NCI-H1436 treated with DMSO at 0.1 percent for 48 hours (cell line): ENCODE measurements around the gene C3orf22.

Source experiments
- DNase-seq: peaks from one replicate; lab custom pipeline; 2025; lab: John Stamatoyannopoulos, UW

The C3orf22 gene

DNA sequence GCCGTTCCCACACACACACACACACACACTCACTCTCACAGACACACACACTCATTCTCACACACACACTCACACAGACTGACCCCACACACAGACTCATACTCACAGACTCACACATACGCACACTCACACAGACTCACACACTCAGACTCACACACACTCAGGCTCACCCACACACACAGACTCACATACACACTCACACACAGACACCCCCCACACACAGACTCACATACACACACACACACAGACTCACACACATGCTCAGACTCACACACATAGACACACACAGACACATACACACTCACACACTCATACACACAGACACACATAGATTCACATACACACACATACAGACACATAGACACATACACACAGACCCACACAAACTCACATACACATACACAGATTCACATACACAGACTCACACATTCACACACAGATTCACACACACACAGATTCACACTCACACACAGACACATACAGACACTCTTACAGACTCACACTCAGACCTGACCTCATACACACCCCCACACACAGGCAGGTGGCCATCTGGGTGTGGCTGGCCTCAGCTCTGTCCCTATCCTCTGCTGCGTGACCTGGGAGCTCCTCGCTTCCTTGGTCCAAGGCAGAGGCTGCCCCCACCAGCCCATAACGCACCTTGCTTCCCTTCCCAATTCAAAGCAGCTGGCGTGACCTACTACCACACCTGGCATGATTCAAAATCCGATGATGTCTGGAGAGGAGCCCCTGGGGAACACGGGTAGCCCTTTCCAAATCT is 1.9 kb downstream of the C3orf22 start:
- no peak for DNase-seq

GRCh38 chr3:126555795-126556636 is 2.7 kb downstream of the C3orf22 start:
- DNase-seq: no peak

DNA sequence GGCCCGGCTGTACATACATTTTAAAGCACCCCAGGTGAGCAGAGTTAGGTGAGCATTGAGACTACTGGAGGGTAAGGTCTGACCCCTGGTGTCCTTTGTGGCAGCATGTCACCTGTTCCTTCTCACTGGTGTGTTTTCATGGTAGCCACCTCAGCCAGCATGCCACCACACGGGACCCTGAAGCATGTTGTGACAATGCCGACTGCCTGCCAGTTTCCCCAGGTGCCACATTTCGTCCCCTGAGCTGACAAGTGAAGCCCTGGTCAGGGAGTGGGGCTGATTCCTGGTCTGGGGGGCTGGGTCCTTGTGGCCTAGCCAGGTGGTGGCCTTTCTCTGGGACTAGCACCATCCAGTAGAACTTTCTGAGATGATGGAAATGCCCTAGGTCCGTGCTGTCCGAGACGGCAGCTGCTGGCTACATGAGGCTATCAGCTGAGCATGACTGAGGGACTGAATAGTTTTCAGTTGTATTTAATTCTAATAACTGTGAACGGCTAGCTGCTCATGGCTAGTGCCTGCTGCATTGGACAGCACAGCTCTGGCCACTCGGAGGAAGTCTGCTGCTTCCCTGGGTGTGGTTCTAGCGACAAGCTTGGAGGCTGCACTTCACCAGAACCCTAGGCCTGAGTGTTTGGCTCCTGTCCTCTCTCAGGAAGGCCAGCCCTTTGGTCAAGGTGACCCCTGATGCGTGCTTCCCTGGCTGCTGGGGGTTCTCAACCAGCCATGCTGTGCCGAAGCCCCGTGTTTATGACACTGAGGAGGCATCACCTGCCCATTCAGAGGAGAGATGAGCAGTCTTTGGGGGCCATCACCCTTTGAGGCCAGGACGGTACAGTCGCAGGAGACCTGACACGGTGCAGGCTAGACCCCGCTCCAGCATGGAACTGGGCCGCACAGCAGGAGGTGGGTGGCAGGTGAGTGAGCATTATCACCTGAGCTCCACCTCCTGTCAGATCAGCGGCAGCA is 3.9 kb downstream of the C3orf22 start:
- no peak for DNase-seq

- DNase-seq: no peak
Measured at GRCh38 chr3:126553284-126554084, 5.2 kb downstream of the C3orf22 start.

DNA sequence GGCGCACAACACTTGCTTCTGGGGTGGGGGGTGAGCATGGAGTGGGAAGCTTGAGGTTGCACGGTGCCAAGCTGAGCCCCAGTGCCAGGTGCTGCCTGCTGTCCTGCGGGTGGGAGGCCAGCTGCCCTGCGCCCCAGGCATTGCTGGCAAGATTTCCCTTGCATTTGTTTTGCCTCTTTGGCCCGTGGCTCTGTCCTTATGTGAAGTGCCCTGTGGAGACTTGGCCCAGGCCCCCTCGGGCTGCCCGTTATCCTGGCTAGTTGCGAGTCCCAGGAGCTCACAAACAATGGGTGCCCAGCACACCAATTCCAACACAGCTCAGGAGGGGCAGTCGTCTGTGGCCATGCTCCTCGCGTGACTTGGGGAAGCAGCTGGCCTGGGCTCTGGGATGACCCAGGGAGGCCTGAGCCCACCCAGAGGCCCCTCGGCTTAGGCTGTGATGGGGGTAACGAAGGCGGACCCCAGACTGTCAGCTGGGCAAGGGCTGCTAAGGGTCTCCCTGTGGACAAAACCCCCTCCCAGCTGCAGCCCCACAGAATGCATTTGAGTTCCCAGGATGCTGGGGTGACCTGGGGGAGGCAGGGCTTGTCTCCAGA is 5.9 kb downstream of the C3orf22 start:
- DNase-seq: no peak

- DNase-seq: no peak
Measured at GRCh38 chr3:126551839-126552687, 6.7 kb downstream of the C3orf22 start.

- DNase-seq: no peak
Measured at GRCh38 chr3:126551121-126551838, 7.5 kb downstream of the C3orf22 start.

- no peak for DNase-seq
Measured at GRCh38 chr3:126550488-126551051, 8.2 kb downstream of the C3orf22 start.

DNA sequence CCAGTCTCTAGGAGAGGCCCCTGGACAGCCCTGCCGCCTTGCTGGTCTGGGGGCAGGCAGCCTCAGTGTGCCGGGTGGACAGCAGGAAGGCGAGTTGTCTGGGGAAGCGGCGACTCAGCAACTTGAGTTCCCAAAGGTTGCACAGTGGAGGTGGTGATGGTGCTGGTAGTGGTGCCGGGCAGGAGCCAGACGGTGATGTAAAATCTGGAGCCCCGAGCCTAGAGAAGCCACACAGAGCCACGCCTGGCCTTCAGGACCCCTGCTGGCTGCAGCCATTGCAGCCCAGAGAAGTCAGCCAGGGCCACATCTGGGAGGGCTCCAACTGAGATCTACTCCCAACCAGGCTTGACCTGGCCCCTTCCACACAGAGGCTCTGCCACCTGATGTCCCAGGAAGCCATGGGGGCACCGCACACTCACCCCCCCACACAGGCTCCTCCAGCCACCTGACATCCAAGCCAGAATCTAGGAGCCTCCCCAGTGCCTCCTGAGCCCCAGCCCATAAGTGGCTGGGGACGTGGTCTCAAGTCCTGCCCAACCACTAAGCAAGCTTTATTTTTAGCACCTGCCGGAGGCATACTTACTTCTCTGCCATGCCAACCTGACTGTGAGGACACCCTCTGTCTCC is 8.8 kb downstream of the C3orf22 start:
- no peak for DNase-seq

DNA sequence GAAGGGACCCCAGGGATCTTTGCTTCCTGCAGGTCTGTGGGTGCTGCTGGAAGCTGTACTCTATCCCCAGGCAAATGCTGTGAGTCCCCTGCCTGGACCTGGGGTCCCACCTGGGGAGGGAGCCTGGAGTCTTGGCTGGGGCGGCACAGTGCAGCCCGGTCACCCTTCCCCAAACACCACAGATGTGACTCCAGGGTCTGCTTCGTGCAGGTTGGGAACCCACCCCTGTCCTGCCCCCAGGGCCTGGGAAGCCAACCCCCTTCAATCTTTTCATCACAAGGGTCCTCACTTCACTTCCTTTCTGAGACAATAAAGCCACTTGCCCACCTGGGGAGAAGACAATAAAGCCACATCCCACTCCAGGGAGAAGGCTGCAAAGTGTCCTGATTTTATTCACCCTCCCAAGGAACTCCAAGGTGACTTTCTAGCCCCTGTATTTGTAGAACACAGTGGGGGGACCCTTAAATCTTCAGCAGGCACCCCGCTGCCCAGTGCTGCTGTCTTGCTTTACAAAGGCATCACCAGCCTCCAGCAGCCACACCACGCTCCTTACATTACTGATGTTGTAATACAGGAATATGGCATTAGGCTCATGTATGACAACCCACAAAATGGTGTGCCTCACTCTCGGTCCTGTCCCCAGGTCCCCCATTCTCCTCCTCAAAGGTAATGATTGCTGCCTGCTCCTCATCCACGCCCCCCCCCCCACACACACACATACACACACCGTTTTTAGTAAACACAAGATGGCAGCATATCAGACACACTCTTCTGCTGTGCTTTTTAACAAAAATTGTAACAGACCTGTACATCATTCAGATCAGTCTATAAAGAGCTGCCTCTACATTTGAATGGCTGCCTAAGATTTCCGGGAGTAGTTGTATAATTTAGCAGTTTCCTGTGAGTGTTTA is 9.9 kb downstream of the C3orf22 start:
- no peak for DNase-seq

GRCh38 chr3:126547721-126548120 is 11.0 kb downstream of the C3orf22 start:
- no peak for DNase-seq

GRCh38 chr3:126546549-126547239 is 12.0 kb downstream of the C3orf22 start:
- DNase-seq: no peak

DNA sequence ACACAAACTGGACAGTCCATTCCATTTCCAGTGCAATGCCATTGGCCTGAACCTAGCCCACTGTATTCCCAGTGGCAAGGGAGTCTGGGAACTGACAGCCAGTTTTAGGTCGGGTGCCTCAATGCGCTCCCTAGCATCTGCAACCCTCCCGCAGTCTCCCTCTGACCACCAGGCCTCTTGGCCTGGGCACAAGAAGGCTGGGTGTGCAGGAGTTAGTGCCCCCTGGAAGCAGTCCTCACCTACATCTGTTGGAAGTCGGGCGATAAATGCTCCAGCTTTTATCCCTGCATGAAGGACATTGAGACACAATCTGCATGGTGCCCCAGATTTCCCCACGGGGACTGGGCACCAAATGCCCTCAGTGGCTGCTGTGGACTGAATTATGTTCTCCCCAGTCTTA is 12.7 kb downstream of the C3orf22 start:
- DNase-seq: no peak

- no peak for DNase-seq
Measured at GRCh38 chr3:126545544-126545943, 13.2 kb downstream of the C3orf22 start.

GRCh38 chr3:126544596-126545281 is 14.0 kb downstream of the C3orf22 start:
- DNase-seq: no peak

DNA sequence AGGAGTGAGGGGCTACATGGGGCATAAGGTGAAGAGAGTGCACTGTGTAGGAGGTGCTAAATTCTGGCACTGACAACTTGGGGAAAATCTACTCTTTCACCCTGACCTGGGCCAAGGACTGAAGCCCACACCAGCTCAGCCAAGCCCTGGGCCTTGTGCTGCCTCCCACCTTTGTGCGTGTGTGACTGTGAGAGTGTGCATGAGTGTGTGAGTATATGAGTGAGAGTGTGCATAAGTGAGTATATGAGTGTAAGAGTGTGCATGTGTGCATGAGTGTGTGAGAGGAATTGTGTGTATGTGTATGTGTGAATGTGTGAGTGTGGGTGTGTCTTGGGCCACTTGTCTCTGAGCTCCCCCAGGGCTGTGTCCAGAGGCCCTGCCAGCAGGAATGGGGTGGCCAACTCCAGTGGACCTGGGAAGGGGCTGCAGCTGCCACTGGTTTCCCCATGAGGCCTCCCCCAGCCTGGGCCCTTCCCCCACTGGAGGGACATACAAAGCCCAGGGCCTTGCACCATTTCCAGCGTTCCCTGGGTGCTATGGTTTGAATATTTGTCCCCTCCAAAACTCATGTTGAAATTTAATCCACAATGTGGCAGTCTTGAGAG is 15.2 kb downstream of the C3orf22 start:
- DNase-seq: no peak
